ENCODE measurements around the gene THSD8.

GRCh38 chr19:12834976-12835757 lies 33.3 kb downstream of the THSD8 start:
- TF ChIP-seq POLR2A (IDR thresholded peaks at IDR 0.05; ENCODE audit: low read depth) (no peak), POLR2AphosphoS5 (IDR thresholded peaks at IDR 0.05) (no peak)
- TF ChIP-seq, protein P1, sequence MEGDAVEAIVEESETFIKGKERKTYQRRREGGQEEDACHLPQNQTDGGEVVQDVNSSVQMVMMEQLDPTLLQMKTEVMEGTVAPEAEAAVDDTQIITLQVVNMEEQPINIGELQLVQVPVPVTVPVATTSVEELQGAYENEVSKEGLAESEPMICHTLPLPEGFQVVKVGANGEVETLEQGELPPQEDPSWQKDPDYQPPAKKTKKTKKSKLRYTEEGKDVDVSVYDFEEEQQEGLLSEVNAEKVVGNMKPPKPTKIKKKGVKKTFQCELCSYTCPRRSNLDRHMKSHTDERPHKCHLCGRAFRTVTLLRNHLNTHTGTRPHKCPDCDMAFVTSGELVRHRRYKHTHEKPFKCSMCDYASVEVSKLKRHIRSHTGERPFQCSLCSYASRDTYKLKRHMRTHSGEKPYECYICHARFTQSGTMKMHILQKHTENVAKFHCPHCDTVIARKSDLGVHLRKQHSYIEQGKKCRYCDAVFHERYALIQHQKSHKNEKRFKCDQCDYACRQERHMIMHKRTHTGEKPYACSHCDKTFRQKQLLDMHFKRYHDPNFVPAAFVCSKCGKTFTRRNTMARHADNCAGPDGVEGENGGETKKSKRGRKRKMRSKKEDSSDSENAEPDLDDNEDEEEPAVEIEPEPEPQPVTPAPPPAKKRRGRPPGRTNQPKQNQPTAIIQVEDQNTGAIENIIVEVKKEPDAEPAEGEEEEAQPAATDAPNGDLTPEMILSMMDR (IDR thresholded peaks at IDR 0.05) = no peak
